Measurements from ENCODE around the gene RNF17.
A peak's percentile ranks its signal among the peaks of the same experiment; 100 is the strongest.
"Not testable (repeated sequence)": the region's sequence is repeated elsewhere in the genome, so short reads cannot be mapped to it uniquely, and the experiment has no call there.

RNF17 gene

DNA sequence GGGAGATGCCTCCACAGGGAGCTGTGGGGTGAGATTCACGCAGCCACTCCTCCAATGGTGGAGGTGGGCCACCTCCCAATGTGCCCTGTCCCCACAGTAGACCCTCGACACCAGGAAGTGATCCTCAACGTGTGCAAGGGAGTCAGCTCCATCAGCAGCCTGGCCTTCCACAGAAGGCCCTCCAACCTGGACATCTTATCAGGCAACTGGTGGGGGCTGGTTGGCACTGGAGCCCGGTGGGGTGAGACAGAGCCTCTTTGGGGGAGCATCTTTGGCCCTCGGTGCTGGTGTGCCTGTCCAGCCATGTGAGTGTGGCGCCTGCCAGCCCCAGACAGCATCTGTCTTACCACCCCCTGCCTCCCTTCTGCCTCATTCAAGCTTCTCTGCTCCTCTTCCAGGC lies 19.7 kb upstream of the RNF17 start:
- H3K4me3 ChIP-seq (ENCODE audit: low read depth, low read length), result no peak overlapping the region

DNA sequence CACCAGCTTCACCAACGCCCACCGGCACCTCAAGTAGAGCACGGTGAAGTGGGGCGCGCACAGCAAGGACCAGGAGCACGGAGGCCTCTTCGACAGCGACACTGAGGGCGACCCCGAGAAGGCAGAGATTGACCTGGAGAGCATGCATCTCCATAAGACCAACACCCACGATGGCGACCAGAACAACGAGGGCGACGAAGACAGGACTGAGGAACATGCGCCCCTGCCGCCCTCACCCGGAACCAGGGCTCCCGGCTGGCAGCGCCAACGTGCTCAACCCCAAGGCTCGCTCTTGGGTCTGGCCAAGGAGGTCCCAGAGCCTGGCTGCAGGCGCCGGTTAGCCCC lies 18.5 kb upstream of the RNF17 start:
- no peak overlapping the region for H3K4me3 ChIP-seq (ENCODE audit: low read depth, low read length)

DNA sequence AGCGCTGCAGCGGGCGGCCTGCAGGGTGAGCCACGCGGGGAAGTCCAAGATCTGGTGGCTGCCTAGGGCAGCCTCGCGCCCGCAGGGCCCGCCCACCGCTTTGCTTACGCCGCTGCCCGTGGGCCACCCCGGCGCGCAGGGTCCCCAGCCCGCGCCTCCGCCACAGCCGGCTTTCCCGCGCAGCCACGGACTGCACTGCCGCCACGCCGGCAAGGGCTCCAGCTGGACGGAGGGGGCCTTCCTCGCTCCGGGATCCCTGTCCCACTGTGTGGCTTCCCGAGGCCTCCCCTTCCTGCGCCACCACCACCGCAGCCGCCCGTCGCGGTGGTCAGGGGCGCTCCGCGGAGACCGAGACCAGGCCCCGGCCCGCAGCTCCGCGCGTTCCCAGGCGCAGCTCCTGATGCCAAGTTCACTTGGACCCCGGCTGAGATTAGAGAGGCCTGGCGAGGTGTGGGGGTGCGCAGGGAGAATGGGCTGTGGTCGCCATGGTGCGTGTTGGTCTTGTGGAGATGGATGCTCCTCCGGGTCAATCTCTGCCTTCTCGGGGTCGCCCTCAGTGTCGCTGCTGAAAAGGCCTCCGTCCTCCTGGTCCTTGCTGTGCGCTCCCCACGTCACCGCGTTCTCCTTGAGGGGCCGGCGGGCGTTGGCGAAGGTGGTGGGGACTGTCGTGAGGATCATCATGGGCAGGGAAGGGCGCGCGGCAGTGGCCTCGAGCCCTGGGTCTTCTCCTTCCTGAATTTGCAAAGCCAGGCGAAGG lies 17.9 kb upstream of the RNF17 start:
- peak overlapping the region; percentile 56 for H3K4me3 ChIP-seq (ENCODE audit: low read depth, low read length)

DNA sequence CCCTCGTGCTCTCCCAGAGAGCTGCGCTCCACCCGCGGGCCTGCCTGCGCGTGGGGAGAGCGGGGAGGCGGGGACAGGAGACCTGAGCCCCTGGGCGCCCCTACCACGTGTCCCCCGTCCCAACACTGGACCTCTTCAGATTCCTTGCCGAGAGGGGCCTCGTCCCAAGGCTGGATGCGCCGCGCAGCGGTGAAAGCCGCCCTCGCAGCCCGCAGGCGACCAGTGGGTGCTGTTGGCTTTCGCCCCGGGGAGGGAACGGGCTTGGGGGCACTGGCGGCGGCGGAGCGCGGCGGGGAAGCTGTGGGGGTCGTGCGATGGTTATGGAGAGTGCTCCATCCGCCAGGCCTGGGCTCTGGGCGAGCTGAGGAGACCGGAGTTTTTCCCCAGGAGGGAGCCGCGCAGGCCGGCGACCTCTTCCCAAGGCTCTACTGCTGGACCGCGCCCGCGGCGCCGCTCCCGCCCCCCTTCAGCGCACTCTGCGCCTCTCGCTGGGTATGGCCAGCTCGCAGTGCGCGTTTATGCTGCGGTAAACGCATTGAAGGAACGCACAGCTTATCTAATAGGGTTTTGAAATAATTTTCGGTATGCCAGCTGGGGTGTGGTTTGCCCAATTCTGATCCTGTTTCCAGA lies 17.2 kb upstream of the RNF17 start:
- H3K4me3 ChIP-seq (ENCODE audit: low read depth, low read length), result peak overlapping the region; percentile 56

DNA sequence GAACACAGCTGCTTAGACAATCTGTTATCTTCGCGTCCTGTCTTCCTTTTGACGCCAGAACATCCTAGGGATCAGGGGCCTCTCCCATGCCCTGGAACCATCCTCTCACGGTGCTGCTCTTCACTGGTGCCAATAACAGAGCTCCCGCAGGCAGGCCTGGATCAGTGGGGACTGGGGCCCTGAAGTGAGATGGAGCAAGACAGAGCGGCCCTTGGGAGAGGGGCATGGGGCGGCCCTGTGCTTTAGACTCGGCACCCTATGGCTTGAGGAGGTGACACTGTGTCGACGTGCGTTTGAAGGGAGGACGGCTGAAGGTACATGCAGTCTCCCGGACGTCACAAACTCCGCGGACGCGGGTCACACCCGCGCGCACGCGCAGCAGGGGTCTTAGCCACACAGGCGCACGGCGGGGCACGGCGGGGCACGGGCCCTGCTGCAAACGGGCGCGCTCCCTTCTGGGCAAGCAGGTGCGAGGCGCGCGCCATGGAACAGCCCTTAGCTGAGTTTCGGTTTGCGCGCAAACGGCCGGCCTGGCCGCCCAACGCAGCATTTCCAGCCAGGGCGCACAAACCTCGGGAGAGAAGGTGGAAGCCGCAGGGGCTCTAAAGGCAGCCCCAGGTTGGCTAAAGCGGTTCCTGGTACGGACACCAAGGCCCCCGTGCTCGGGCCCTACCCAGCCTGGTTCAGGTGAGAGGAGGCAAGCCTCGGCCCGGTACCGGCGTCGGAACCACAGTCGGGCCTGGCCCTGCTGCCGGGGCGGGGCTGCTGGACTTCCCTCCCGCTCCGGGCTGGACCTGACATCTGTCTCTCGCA lies 16.5 kb upstream of the RNF17 start:
- H3K4me3 ChIP-seq (ENCODE audit: low read depth, low read length), result peak overlapping the region; percentile 56

DNA sequence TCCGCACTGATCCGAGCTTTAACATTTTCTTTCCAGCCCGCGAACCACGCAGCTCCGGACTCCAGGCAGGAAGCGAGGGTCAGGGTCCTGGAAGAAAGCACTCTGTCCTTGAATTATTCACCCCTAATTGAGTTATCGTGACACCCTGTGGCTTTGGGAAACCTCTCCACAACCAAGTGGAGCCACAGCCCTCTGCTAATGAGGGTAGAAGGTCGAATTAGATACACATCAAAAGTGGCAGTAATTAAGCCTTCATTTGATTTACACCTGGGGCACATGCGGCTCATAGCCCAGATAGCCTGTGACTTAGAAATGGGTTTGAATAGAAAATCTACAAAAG lies 15.9 kb upstream of the RNF17 start:
- peak overlapping the region; percentile 56 for H3K4me3 ChIP-seq (ENCODE audit: low read depth, low read length)

DNA sequence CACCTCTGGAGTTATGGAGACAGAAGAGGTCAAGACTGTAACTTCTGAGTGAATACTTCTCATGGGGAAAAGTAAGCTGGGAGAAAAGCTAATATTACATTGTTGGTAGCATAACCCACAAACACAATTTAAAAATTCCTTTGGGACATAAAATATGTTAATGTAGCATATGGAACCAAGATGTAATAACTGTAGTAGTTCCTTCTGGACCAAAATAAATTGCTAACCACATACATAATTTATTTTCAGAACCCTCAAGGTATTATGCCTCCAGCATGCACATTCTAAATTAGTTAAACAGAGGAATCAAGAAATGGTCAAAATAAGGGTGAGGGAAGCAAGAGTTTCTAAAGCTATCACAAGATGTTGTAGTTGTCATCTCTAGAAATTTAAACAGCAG lies 4.8 kb upstream of the RNF17 start:
- H3K4me3 ChIP-seq (ENCODE audit: low read depth, low read length), result no peak overlapping the region

DNA sequence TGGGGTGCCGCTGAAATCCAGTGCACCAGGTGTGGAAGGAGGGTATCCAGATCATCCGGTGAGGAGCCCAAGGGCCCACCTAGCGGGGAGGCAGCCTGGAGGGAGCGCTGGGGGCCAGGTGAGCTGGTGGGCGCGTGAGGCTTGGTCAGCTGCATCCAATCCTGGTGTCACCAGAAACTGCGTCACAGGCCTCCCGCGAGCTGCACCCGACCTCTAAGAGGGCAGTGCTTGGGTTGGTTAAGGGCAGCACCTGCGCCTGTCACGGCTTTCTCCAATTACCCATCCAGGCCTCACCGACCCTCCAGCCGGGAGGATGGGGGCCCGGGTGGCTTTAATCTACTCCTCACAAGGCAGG lies 284 bp downstream of the RNF17 start:
- H3K4me3 ChIP-seq (ENCODE audit: low read depth, low read length), result no peak overlapping the region

DNA sequence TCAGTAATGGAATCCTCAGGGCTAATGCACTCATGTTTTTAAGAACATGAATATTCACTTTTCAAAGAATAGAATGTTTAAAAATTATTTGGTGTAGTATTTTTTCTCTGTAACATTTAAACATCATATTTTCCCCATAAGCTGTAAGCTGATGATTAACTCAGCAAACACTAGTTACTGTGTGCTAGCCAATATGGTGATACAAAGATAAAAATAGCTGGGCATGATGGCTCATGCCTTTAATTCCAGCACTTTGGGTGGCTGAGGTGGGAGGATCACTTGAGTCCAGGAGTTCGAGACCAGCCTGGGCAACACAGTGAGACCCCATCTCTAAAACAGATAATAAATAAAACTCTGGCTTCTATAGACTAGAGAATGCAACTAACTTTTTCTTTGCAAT lies 13.2 kb downstream of the RNF17 start:
- H3K4me3 ChIP-seq (ENCODE audit: low read depth, low read length), result no peak overlapping the region

DNA sequence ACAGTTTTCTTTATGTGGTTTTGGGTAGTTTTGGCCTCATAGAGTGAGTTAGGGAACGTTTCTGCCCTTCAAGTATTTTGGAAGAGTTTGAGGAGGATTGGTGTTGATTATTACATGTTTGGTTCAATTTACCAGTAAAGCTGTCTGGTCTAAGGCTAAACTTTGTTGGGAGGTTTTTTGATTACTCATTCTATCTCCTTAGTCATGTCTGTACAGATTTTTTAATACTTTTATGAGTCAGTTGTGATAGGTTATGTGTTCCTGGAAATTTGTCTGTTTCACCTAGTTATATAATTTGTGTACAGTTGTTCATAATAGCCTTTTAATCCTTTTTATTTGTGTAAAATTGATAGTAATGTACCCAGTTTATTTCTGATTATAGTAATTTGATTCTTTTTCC lies 20.4 kb downstream of the RNF17 start:
- H3K4me3 ChIP-seq (ENCODE audit: low read depth, low read length), result no peak overlapping the region

DNA sequence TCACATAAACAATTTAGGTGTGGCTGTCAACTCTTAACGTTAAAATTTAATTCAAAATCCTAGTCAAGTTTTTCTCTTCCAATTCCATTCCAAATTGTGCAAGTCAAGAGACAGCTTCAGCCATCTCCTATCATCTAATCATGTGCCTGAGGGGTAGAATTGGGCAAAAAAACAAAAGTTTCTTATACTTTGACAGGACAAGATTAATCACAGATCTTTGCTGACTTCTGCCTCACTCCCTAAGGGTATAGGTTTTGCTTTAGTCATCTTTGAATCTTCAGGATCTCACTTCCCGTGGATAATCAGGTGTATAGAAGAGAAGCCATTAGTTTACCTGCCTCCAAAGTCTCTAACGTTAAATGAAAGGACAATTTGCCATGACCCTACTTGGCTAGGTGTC lies 24.6 kb downstream of the RNF17 start:
- no peak overlapping the region for H3K4me3 ChIP-seq (ENCODE audit: low read depth, low read length)

DNA sequence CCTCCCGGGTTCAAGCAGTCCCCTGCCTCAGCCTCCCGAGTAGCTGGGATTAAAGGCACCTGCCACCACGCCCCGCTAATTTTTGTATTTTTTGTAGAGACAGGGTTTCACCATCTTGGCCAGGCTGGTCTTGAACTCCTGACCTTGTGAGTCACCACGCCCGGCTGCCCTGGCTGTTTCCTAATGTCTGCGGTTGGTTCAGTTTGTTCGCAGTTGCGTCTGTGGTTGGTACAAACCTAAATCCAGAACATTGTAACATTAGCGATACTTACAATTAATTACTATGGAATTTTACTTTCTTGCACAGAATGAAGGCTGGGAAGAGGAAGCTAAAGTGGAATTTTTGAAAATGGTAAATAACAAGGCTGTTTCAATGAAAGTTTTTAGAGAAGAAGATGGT lies 38.1 kb downstream of the RNF17 start:
- H3K4me3 ChIP-seq (ENCODE audit: low read depth, low read length), result no peak overlapping the region

DNA sequence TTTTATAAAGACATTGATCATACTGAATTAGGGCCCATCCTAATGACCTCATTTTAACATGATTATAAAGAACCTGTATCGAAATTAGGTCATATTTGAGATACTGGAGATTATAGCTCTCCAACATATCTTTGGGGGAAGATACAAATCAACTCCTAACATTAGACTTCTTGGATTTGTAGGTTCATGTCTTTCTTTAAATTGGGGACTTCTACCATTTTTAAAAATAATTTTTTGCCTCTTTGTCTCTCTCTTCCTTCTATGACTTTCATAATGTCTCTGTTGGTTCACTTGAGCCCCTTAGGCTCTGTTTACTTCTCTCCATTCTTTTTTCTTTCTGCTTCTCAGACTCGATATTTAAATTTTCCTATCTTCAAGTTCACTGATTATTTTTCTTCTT lies 57.2 kb downstream of the RNF17 start:
- no peak overlapping the region for H3K4me3 ChIP-seq (ENCODE audit: low read depth, low read length)

DNA sequence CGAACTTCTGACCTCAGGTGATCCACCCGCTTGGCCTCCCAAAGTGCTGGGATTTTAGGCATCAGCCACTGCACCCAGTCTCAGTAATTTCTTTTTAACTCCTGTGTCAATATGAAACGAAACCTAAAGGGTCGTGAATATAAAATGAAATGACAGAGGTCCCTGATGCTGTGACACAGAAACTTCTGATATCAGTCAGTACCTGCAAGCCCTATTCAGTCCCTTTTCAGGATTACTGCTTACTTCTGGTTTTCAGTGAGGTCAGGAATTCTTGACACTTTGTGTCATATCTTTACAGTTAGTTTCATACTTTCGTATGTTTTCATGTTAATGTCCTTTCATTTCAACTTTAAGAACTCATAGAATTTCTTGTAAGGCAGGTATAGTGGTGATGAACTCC lies 58.7 kb downstream of the RNF17 start:
- H3K4me3 ChIP-seq (ENCODE audit: low read depth, low read length), result no peak overlapping the region

DNA sequence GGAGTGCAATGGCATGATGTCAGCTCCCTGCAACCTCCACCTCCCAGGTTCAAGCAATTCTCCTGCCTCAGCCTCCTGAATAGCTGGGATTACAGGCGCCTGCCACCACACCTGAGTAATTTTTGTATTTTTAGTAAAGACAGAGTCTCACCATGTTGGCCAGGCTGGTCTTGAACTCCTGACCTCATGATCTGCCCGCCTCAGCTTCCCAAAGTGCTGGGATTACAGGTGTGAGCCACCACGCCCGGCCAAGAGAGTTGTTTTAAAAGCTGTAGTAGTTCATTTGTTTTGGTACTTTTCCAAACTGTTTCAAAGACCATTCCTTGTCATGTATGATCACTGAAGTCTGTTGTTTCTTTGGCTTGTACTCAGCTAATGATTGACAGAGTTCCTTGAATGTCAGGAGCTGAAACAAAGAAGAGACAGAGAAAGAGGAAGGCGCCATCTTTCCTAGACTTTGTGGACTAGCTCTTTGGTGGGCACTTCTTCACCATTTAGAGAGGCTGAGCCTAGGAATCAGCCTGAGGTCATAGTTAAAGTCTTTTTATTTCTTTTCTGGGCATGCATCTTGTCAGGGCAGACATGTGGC lies 59.2 kb downstream of the RNF17 start:
- H3K4me3 ChIP-seq (ENCODE audit: low read depth, low read length), result not testable (repeated sequence)

DNA sequence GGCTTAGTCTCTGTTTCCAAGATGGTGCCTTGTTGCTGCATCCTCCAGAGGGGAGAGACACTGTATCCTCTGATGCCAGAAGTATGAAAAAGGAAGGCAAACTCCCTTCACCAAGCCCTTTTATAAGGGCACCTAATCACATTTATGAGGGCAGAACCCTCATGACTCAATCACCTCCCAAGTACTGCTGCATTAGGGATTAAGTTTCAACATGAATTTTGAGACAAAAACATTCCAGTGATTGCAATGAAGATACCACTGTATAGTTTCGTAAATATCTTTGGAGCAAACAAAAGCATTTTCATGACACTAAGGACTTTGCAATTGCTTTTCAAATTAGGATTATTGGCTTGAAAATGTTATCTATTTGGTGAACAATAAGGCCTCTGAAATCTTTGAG lies 63.8 kb downstream of the RNF17 start:
- no peak overlapping the region for H3K4me3 ChIP-seq (ENCODE audit: low read depth, low read length)

DNA sequence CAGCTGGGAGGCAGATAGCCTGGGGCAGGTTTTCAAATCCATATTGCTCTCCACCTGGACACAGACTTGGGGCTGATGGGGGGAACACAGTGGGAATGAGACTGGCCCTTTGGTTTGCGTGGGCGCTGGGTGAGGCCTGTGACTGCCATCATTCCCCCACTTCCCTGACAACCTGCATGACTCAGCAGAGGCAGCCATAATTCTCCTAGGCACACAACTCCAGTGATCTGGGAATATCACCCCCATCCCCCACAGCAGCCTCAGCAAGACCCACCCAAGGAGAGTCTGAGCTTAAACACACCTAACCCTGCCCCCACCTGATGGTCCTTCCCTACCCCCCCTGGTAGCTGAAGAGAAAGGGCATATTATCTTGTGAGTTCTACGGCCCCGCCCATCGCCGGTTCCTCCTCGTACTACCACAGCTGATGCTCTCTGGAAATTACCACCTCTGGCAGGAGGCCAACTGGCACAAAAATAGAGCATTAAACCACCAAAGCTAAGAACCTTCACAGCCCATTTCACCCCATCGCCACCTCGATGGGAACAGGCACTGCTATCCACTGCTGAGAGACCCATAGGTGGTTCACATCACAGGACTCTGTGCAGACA lies 71.0 kb downstream of the RNF17 start:
- no peak overlapping the region for H3K4me3 ChIP-seq (ENCODE audit: low read depth, low read length)

DNA sequence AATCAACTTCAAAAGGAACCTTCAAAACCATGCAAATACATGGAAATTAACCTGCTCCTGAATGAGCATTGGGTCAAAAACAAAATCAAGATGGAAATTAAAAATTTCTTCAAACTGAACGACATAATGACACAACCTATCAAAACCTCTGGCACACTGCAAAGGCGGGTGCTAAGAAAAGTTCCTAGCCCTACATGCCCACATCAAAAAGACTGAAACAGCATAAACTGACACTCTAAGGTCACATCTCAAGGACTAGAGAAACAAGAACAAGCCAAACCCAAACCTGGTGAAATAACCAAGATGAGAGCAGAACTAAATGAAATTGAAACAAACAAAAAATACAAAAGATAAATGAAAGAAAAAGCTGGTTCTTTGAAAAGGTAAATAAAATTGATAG lies 73.6 kb downstream of the RNF17 start:
- not testable (repeated sequence) for H3K4me3 ChIP-seq (ENCODE audit: low read depth, low read length)

DNA sequence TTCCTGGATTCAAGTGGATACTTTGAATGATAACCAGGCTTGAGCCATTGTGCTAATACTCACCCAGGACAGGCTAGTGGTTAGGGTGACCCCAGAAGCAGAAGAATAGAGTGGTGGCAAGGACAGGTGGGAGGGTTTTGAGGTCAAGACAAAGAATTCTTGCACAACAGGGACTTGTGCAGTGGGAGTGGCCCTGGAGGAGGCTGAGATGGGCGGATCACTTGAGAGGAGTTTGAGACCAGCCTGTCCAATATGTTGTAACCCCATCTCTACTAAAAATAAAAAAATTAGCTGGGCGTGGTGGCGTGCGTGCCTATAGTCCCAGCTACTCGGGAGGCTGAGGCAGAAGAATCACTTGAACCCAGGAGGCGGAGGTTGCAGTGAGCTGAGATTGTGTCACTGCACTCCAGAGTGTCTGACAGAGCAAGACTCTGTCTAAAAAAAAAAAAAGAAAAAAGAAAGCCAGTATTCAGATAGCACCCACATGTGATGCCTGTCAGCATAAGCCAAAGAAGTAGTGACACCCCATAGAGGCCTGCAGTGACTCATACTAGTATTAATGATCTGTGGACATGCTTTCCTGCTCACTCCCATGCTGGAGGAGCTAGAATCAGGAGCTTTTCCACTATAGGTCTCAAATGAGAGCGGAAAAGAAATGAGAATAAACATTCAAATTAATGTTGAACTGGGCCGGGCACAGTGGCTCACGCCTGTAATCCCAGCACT lies 78.7 kb downstream of the RNF17 start:
- no peak overlapping the region for H3K4me3 ChIP-seq (ENCODE audit: low read depth, low read length)

DNA sequence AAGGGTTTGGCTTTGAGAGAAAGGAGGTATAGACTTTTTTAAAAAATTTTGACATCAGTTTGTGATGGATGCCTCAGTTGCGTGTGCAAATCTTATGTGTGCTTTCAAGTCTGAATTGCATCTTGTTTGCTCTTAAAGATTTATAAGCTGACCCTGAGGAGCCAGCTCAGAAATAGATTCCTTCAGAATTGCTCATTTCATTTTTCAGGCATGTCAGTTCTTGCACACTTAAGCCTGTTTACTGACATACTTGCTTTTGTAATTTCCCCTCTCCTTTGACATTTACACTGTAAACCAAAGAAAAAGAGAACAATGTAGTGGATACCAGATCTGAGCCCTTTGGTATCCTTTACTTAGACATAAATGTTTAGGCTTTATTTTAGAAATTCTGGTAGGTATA lies 87.6 kb downstream of the RNF17 start:
- H3K4me3 ChIP-seq (ENCODE audit: low read depth, low read length), result no peak overlapping the region

DNA sequence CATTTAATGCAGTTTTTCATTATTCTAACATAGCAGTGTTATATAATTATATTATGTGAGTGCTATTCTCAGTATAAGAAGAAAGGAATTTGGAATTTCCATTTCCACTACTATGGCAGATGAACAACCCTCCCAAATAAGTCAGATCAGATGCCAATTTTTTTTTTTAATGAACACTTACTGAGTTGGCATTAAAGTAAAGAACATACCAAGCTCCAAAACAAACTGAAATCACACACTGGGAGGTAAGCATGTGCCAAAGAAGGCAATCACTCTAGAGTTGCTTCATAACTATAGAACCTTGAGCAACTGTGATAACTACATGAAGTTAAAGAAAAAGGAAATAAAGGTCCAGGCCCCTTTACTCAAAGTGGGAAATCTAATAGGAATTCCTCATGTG lies 90.3 kb downstream of the RNF17 start:
- H3K4me3 ChIP-seq (ENCODE audit: low read depth, low read length), result no peak overlapping the region

Measured in iPS-11a (cell line).